HG02884 (cell line): ENCODE measurements around the gene KRTAP10-3.
"Not testable (repeated sequence)": the region's sequence is repeated elsewhere in the genome, so short reads cannot be mapped to it uniquely, and the experiment has no call there.

Source experiments
- ATAC-seq: cut with Tn5 transposase; IDR thresholded peaks from one replicate; pipeline ENCODE4 v1.9.1; 2021; ENCODE audit warnings: mild to moderate bottlenecking, moderate library complexity; ENCODE audit not compliant: unreplicated experiment

KRTAP10-3 gene

DNA sequence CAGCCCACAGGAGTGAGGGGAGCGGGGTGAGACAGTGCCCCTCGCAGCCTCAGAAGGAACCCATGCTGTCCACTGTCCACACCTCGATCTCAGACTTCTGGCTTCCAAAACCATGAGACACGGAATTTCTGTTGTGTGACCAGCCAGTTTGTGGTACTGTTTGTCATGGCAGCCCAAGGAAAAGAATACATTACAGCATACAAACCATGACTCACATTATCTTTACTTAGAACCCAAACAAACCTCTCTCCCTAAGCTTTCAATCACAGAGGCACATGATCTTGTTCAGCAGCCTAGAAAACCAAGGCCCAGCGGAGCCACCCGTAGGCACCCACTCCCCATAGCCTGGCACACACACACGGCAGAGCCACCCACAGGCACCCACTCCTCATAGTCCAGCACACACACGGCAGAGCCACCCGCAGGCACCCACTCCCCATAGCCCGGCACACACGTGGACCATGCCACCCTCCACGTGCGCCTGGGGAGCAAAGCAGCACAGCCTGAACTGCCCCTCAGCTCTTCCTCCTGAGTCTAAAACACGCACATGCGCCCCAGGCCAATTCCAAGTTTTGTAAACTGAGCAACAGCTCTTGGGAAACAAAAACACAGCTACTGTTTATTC lies 14.5 kb upstream of the KRTAP10-3 start:
- no peak for ATAC-seq

DNA sequence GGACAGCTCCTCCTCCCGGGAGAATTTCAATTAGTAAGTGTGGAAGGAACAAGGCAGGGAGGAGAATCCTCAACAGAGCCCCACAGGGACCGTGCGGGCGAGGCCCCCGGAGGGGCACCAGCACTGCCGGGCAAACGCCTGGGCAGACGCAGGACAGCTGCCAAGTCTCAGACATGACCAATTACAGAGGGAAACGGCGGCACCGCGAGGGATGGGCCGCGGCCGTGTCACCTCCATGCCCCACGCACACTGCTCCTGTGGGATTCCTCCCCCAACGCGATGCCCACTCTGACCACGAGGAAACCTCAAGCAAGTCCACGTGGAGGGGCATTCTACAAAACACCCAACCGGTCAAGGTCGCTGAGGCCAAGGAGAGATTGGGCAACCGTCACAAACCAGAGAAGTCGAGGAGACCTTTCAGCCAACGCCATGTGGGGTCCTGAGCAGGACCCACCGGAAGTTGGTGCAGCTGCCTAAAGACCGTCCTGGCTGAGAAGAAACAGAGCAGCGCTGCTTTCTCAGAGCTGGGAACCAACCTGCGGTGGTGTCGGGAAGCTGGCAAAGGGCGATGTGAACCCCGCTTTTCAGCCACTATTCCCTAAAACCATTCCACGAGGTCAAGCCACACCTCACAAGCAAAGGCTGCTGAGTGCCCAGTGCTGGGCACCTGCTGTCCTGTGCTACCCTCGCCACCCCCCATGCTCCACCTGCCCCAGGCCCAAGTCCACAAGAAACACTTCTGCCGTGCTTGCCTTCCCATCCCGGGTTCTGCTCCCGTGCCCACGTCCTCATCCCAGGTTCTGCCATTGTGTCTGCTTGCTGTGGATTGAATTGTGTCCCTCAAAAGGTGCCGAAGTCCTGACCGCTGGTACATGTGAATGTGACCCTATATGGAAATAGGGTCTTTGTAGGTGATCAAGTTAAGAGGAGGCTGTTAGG lies 13.5 kb upstream of the KRTAP10-3 start:
- no peak for ATAC-seq

DNA sequence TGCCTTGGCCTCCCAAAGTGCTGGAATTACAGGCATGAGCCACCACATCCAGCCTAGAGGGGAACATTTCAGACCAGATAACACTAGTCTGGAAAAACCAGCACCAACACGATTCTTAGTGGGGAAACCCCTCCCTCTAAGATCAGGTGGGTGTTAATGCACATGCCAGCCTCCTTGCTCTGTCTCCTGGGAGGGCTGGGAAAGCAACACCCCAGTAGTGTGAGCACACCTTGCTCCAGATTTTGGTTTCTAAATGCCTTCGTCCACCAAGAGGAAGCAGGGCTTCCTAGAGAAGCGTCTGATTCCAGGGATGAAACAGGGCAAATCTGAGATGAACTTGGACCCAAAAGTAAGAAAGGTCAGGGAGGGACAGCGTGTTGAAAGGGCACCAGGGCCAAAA lies 12.7 kb upstream of the KRTAP10-3 start:
- no peak for ATAC-seq

DNA sequence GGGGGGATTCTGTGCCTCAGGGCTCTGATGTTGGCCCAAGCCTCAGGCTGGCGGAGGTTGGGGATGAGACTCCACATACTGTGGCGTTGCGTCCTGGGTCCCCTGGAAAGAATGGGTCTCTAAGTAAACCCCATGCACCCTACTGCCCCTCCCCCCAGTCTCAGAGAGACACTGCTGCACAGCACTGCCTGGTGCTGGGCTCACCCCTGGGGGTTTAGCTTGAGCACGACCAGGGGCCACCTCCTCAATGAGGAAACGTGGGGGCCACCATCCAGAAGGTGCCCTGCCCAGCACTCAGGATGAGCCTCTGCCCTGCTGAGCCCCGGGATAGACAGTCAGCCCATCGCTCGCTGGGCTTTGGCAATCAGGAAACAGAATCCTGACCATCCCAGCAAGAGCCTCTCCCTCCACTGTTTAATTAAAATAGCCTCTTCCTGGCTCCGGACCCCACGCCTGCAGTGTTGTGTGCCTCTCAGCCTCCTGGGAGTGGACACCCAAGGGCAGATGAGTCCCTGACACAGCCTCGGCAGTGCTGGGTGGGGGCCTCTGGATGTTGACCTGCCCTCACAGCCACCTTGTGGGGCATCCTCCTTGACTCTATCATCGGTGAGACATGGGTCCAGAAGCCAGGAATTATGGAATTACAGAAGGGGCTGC lies 11.4 kb upstream of the KRTAP10-3 start:
- no peak for ATAC-seq

DNA sequence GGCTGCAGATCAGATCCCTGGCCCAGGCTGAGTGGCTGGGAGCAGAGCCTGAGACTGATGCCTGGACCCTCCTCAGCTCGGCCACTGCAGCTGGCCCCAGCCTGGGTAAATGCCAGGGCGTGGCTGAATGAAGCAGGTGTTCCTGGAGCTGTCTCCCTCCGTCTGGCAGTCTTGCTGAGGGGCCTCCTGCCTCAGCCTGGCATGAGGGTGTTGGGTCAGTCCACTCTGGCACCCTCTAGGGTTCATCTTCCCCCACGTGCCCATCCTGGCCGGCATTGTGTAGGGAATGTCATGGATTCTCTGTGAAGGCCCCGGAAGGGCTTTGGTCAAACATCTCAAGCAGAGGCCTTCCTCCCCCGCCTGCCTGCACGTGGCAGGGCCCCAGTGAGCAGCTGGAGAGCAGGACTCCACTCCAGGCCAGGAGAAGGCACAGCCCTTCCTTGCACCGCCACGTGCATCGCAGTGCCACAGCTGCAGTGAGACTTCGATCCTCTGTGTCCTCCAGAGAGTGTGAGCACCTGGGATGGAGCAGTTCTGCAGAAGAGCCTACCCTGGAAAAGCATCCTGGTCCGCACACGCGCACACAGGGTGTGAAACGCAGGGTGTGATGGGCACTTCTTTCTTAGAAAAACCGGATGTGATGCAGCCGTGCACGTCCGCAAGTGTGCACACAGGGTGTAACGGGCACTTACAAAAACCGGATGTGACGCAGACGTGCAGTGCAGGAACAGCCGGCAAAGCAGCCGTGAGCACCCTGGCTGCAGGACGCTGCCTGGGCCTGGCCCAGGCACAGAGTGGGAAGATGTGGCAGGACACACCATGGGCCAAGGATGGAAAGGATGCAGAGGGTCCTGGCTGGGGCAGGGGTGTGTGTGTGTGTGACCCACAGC lies 10.3 kb upstream of the KRTAP10-3 start:
- no peak for ATAC-seq

DNA sequence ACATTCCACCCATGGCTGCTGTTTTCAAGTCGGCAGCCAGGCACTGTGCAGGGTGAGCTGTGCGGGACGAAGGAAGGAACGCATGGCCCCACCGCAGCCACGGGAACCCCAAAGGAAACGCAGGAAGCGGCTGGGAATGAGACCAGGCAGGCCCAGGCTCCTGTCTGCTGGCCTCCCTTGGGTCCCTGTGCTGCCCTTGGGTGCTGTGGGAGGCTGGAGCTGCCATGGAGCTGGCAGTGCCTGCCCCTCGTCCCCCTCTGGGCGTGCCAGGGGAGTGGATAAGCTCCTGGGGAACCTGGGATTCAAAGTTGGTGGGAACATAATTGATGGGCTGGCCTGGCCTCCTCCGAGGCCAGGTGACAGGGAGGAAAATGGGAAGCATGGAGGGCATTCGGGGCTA lies 9.7 kb upstream of the KRTAP10-3 start:
- no peak for ATAC-seq

DNA sequence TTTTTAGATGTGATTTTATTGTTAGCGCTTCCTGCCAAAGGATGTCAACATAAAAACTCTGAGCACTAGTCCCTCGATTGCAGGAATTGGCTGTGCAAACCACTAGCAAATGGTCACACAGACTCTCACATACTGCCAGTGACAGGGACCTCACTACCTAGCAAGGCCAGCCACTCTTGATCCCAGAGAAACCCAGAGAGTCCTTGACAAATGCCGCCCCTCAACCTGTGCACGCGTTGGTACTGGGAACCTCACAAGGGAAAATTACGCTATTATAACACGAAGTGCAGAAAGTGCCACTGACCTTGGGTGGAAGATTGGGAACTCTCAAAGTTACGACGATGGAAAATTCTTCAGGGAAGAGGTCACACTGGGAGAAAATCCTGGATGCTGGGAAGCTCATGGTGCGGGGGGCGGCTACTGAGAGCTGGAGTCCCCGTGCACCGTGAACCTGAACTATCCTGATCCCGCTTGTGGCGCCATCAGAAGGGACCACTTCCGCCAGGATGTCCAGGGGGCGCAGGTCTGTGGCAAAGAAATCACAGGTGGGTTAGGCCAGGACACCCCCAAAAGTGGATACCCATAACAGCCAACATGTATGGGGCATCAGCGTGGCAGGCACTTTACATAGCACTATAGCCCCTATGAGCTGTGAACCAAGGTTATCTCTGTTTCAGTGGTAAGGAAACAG lies 9.0 kb upstream of the KRTAP10-3 start:
- ATAC-seq = no peak

DNA sequence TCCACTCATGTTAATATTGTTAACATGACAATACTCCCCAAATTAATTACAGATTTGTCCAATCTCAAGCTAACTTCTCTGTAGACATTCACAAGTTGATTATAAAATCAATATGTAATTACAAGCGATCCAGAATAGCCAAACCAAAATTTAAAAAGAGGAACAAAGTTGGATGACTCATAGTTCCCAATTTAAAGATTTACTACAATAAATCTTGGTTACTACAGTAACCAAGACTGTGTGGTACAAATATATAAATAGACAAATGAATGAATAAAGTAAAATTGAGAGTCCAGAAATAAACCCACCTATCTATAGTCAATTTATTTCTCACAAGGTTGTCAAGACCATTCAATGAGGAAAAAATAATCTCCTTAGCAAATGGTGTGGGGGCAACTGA lies 7.8 kb upstream of the KRTAP10-3 start:
- no peak for ATAC-seq

DNA sequence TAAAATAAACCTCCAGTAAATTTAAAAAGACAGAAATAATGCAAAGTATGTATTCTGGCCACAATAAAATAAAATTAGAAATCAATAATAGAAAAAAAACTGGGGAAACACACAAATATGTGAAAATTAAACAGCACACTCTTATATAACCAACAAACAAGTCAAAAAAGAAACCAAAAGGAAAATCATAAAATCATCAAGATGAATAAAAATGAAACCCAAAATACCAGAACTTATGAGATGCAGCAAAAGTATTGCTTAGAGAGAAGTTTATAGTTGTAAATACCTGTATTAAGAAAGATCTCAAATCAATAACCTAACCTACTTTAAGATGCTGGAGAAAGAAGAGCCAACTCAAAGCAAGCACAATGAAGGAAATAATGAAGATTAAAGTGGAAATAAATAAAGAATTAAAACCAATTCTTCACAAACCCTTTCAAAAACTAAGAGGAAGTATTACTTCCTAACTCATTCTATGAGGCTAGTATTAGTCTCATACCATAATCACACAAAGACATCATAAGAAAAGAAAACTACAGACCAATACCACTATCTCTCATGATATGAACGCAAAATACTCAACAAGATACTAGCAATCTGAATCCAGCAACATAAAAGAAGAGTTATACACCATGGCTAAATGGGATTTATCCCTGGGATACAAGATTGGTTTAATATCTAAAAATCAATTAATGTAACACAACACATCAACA lies 6.4 kb upstream of the KRTAP10-3 start:
- no peak for ATAC-seq

DNA sequence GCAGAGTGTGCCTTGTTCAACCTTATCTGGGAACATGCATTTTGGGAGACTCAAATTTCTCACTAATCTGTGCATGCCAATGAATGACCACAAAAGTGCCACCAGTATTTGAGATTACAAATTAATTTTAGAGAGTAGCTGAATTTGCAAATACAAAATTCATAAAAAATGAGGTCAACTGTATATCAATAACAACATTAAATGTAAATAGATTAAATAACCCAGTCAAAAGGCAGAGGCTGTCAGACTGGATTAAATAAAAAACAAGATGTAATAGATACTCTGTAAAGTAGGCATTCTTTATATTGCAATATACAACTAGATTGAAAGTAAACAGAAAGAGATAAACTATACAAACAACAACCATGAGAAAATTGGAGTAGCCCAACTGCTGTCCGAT lies 5.5 kb upstream of the KRTAP10-3 start:
- no peak for ATAC-seq

DNA sequence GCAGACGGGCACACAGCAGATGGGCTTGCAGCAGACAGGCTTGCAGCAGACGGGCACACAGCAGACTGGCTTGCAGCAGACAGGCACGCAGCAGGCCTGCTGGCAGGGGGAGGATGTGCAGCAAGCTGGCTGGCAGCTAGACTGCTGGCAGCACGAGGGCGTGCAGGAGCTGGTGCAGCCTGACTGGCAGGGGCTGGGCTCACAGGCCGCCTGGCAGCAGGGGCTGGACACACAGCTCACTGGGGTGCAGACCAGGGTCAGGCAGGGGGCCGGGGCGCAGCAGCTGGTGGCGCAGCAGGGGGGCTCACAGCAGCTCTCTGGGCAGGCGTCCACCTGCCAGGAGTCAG lies 293 bp downstream of the KRTAP10-3 start:
- ATAC-seq = not testable (repeated sequence)

DNA sequence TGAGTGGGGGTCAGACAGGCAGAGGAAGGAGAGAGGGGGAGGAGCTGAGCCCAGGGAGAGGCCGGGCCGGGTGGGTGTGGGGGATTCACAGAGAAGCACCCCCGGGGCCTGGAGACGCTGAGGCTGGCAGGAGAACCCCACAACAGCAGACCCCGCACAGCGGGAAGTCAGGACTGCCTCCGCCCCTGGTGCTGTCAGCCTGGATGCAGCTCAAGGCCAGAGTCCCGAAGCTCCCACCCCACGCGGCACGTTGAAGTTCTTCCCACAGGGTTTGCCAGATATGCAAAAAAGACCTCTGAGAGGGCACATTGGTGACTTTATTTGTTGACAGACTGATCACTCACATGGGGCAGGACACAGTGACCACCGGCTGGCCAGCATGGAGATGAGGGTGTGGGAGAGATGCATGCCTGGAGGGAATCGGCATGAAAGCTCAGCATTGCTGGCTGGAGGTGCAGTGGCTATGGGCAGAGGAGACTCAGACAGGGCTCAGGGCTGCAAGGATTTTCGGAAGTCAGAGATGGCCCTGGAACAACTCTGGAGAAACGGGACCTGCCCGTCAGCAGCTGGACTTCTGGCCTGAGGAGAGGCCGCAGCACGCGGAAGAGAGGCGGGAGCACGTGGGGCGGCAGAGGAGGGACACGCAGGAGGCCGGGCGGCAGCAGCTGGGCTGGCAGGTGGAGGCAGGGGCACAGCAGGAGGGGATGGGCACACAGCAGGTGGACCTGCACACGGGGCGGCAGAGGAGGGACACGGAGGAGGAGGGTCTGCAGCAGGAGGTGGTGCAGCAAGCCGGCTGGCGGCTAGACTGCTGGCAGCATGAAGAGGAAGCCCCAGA lies 885 bp downstream of the KRTAP10-3 start:
- ATAC-seq = no peak

DNA sequence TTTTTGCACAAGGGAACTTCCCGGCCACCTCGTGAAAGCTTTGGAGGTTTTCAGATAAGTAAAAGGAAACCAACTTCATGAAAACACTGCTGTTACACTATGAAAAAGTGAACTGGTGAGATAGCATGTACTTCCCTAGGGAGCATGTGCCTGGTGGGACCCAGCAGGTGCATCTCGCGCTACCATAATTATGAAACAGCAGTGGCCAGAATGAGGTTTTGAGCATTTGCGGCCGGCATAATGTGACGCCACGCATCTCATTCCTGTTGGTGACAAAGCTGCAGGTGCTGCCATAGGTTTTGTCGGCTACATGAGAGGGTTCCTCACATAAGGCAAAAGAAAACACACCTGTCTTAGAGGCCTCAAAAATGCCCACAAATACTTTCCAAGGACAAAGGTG lies 1.7 kb downstream of the KRTAP10-3 start:
- ATAC-seq = no peak

DNA sequence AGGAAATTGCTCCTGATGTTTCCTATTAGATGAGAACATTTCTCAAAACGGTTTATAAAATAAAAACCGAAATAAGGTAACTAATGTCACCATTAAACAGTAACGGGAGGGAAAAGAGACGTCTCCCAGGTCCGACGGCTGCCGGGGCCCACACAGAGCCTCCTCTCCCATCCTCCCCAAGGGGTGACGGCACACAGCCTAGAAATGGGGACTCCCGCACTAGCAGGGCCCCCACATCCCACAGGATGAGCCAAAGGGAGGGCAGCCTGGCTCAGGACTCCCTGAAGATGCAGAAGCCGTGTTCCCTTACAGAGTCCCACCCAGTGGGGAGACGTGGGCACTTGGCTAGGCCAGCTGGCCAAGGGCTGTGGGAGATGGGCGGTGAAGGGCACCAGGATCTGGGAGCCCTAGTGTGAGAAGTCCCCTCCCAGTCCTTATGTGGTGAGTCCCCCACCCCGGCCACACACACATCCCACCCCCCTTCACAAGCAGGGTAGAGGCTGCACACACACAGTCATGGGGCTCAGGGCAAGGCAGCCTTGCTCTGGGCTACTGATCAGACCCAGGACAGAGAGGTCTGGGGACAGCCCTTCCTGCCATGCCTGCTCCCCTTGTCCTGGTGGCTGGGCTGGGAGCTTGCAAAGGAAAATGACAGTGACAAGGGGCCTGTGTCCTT lies 3.3 kb downstream of the KRTAP10-3 start:
- no peak for ATAC-seq

DNA sequence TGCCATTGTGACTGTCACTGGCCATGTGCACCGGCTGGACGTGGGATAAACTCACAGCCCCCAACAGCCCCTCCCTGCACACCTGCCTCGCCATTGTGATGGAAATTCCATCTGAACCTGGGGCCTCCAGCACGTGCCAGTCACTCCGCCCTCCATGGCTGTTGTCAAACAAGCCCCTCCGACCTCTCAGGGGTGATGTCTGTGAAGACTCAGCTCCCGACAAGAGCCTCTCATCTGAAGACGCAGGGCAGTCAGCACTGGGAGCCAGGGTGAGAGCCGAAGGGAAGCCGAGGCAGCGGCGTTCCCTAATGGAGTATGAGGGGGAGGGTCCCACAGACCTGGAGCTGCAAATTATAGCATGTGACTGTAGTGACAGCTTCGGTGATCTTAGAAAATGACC lies 5.9 kb downstream of the KRTAP10-3 start:
- ATAC-seq = no peak

DNA sequence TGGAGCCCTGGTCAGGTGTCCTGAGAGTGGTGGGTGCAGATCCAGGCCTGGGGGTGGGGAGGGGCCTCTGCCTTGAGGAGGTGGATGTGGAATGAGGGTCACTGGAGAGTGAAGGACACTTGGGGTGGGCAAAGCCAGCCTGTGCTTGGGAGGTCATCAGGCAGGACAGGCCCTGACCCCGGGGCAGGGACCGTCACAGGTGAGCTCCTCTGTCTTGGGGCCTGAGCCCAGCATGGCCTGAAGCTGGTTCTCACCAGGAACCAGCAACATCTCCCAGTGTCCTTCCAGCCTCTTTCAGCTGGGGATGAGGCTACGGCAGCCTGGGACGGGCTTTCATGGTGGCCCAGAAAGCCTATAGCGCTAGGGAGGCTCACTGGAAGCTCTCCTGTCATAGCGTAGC lies 6.5 kb downstream of the KRTAP10-3 start:
- no peak for ATAC-seq

DNA sequence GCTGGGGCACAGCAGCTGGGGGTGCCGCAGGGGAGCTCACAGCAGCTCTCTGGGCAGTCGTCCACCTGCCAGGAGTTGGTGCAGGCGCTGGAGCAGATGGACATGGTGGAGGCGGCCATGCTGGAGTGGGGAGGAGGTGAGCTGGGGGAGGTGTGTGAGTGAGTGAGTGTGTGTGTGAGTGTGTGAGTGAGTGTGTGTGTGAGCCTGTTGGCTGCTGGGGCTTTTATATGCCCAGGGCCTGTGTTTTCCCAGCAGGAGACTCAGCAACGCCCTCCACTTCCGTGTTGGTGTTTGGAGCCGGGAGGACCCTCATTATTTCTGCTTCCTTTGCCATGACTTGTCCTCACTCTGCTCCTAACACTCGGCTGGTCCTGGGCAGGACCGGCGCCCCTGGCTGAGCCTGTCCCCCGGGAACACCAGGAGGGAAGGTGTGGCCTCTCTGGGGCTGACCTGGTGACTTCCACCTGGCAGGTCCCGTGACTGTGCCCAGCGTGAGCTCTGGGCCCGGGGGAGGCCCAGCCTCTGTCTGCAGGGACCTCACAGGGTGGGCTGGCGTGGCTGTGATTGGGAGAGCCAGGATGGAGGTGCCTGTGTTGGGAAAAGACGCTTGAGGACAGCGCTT lies 7.1 kb downstream of the KRTAP10-3 start, which contains the start of gene KRTAP10-2:
KRTAP10-2 (minus strand) TSS at position 166 of the 622 bp plus-strand sequence; CDS start at position 119, 47 bp downstream.
- ATAC-seq = no peak

DNA sequence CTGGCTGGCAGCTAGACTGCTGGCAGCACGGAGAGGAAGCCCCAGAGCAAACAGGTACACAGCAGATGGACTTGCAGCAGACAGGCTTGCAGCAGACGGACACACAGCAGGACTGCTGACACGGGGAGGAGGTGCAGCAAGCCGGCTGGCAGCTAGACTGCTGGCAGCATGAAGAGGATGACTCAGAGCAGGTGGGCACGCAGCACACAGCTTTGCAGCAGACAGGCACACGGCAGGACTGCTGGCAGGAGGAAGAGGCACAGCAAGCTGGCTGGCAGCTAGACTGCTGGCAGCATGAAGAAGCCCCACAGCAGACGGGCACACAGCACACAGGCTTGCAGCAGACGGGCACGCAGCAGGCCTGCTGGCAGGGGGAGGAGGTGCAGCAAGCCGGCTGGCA lies 7.8 kb downstream of the KRTAP10-3 start:
- no peak for ATAC-seq
